Mammary epithelial cell (primary cell): ENCODE results near the gene CALHM6.

Experiments
- CTCF ChIP-seq, 2 donors: IDR thresholded peaks in 1 of 2; conservative IDR thresholded peaks in 1 of 2; 2 replicates each; pipeline ENCODE4 v1.5.1; 2011 to 2012; ENCODE audit warnings: inconsistent platforms in 2 of 2, low read length in 2 of 2, mild to moderate bottlenecking in 2 of 2, control low read depth in 1 of 2, low read depth in 1 of 2; ENCODE audit not compliant: insufficient read depth in 1 of 2; ENCODE audit errors: extremely low read depth in 1 of 2
- EZH2 ChIP-seq: IDR thresholded peaks from 2 replicates; pipeline ENCODE4 v1.6.1; 2012; ENCODE audit warnings: low read length, inconsistent platforms, borderline replicate concordance

- no peak for TF ChIP-seq EZH2
- TF ChIP-seq CTCF (conservative IDR thresholded peaks at IDR 0.05 in 1 of 2, IDR thresholded peaks at IDR 0.05 in 1 of 2; ENCODE audit: extremely low read depth in 1 of 2, insufficient read depth in 1 of 2, low read depth in 1 of 2, low read length in 2 of 2) = no peak
Measured at GRCh38 chr6:116476002-116476678, 15.0 kb downstream of the CALHM6 start.
